Activated T-cell treated with anti-CD3 and anti-CD28 coated beads, Interleukin-2, amount 50 U/mL, for 48 hours (primary cell): Measurements from ENCODE around the gene KIF26B.

Experiments used
- DNase-seq, 2 experiments: peaks; one replicate each; pipeline ENCODE4 v3.0.0-alpha.2; 2020

Gene KIF26B

GRCh38 chr1:245173446-245174211 is 18.8 kb downstream of the KIF26B start:
- no peak for DNase-seq

DNA sequence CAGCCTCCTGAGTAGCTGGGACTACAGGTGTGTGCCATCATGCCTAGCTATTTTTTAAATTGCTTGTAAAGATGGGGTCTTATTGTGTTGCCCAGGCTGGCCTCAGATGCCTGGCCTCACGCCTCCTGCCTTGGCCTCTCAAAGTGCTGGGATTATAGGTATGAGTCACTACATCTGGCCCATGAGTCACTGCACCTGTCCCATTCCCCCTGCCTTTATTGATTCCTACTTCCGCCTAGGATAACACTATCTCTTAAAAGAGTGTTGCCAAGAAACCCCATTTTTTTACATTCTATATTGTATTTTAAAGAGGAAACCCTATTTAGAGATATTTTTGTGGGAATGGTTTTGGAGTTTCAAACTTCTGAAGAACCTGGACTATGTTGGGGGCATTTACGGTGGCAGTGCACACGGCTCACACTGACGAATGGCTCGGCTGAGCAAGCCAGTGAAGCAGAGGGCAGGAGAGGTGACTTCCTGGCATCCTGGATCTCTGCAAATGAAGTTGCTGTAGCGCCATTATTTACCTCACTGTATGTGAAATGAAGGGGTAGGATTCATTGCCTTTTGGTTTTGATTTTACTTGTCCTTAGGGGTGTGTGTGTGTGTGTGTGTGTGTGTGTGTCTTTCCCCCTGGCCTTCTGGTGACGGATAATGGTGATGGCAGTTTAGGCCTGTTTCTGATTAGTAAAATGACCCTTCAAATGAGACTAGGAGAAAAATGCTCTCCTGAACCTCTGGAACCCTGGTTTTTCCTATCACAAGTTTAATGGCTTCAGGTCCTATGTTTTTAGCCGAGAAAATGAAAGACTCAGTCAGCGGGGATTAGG is 22.5 kb downstream of the KIF26B start:
- no peak for DNase-seq

DNA sequence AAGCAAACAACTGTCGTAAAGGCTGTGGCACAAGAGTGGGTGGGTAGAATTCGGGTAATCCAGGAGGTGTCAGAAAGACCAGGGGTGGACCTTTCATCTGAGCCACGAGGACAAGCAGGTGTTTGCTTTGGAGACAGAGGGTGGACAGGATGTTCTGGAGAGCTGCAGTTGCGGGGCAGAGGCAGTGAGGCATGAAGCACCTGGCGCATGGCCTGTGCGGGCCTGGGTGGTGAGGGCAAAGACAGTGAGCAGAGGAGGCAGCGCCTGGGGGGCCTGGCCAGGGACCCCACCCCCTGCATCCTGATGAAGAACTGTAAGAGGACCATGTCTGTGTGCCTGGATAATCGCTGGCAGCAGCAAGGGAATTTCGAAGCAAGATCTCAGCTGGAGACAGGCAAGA is 24.9 kb downstream of the KIF26B start:
- DNase-seq, result no peak

DNA sequence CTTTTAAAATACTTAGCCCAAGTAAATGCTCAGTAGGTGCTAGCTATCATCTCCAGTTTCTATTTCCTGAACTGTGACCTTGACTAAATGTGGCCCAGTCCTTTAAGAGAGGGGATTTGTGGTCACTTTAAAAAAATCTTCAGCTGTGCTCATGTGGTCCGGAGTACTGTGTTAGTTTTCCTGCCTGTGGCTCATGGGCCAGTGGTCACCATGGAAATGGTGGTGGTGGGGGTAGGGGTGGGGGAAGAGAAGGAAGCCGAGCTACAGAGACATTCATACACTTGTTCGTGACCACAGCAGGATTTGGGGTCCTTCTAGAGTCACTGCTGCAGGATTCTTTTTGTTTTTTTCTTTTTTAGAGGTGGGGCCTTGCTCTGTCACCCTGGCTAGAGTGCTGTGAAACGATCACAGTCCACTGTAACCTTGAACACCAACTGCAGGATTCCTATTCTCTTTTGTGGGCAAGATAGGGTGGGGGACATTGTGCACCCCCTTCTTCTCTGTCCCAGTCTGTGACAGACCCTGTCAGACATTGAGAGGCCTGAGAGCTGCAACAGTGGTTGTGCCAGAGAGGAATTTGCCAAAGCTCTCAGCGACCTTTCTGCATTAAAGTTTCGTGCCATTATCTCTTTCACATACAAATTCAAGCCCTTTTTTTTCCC is 25.8 kb downstream of the KIF26B start:
- DNase-seq, result no peak

DNA sequence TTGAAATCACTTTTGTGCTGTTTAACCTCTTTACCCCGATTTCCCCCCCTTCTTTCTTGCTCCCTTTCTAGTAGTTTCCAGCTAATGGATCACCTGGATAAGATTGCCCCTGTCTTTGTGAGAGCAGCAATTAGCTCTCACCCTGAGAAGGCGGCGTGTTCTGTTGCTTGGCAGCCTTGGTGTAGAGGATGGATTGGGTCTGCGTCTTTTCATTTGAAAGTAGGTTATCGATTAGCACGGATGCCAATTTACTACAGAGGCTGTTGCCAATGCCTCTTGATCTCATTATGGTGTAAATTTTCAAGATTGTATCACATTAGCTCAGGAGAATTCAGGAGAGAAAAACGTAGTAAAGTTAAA is 26.4 kb downstream of the KIF26B start:
- no peak for DNase-seq

GRCh38 chr1:245182028-245182427 is 27.2 kb downstream of the KIF26B start:
- no peak for DNase-seq

- no peak for DNase-seq
Measured at GRCh38 chr1:245183429-245183828, 28.6 kb downstream of the KIF26B start.

- DNase-seq, result no peak
Measured at GRCh38 chr1:245184779-245185178, 30.0 kb downstream of the KIF26B start.

DNA sequence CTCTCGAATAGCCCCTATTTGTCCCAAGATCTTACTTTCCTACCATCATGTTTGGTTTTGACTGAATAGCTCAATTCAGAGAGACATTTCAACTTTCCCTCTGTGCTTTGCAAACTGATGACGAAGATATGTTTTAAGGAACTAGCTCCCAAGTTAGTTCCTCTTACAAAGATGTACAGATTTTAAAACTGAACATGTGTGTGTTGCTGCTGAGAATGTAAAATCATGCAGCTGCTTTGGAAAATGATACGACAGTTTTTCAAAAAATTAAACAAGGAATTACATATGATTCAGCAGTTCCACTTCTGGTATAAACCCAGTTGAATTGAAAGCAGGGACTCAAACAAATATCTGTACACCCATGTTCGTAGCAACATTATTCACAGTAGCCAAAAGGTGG is 33.6 kb downstream of the KIF26B start:
- DNase-seq, result no peak

DNA sequence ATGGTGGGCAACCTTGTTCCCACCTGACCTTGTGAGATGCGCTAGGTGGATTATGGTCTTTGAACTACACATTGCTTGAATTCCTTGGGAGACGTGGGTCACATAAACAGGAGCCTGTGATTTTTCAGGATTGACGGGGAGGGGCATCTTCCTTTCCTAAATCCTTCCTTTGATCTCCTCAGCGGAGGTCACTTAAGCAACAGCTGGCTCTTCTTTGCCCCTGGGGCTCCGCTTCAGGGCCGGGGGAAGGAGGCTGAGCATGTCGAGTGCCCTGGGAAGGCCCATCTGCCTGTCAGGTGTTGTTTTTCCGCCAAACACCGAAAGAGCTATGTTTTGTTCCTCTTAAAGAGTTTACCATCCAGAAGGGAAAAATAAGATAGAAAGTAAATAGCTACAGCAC is 40.6 kb downstream of the KIF26B start:
- no peak for DNase-seq

GRCh38 chr1:245197121-245197520 is 42.3 kb downstream of the KIF26B start:
- no peak for DNase-seq

DNA sequence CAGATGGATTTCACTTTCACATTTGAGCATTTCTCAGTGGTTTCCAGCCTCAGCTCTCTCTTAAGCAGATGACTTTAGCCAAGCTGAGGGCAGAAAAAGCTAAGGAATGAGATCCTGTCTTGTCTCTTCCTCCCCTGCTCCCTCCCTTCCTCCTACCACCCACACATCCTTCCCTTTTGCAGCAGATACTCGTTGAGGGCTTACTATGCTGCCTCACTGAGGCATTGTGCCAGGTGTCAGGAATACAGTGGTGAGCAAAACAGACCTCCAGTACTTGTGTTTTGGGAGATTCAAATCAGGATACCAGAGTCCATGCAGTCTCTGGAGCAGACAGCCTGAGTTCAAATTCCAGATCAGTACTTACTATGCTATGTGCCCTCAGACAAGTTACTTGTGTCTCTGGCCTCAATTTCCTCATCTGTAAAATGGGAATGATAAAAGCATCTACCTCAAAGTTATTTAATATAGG is 43.2 kb downstream of the KIF26B start:
- no peak for DNase-seq

GRCh38 chr1:245198748-245199516 is 44.1 kb downstream of the KIF26B start:
- no peak for DNase-seq

DNA sequence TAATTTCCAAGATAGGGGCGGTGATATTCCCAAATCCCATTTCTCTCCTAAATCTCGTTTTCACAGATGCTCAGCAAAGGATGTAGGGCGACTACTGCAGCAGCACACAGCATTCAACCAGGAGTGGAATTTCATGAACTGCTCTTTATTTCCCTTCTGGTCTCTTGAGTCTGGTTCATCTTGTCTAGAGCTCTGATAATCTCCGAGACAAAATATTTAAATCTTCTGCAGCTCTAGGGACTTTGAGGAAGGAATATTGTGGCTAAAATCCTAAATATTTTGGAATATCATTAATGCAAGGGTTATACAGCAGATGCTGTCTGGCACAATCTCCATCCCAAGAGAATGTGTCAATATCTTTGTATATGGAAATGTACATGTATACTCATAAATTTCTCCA is 45.4 kb downstream of the KIF26B start:
- no peak for DNase-seq

- DNase-seq, result no peak
Measured at GRCh38 chr1:245201201-245201600, 46.4 kb downstream of the KIF26B start.

GRCh38 chr1:245201827-245202226 is 47.0 kb downstream of the KIF26B start:
- no peak for DNase-seq

GRCh38 chr1:245205396-245205795 is 50.6 kb downstream of the KIF26B start:
- no peak for DNase-seq

- DNase-seq, result no peak
Measured at GRCh38 chr1:245205864-245206263, 51.1 kb downstream of the KIF26B start.

GRCh38 chr1:245207056-245207638 is 52.4 kb downstream of the KIF26B start:
- DNase-seq, result no peak

DNA sequence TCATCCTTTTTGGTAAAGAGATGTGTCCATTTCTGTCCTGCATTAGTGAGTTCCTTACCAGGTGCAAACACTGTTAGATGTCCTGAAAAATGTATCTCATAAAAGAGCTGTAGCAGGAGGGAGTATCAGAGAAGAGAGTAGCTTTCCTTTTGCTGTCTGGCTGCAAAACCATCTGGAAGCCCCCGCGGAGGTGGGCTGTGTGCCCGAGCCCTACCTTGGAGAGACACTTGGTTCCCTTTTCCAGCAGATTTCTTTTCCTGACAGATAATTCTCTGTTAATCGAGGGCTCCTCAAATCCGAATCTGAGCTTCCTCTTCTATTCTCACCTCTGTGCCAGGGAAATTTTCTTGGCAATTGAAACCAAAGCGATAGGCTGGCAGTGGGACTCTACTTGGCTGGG is 53.0 kb downstream of the KIF26B start:
- no peak for DNase-seq

DNA sequence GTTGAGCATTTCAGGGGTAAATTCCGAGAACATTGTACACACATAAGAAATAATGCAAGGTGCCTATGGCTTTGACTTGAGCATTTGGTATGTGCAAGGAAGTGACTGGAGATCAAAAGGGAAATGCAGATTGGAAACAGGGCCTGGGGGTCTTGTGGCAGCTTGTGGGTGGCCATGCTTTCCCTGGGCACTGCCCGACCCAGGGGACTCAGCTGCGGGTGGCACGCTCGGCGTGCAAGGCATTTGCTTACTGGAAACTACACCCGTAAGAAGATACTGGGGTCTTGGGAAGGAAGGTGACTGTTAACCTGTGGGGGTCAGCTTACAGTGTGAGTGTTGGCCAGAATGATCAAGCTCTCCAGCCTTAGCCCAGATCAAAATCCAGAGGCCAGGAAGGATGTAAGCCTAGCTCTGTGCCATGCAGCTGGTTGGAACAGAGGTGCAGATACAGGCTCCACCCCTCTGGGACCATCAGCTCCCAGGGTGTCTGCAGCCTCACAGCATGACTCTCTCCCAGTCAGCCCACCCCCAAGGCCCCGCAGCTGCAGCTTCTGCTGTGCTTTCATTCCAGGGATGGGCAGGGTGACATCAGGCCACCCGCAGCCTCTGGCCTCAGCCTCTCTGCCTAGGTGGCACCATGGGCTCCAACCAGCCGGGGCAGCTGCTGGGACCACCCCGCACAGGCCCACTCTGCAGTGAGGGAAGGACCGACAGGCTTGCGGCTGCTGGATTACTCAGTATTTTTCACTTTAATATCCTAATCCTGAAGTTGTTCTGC is 55.1 kb downstream of the KIF26B start:
- DNase-seq, result no peak
